ENCODE measurements around the gene AK9.
"Not testable (repeated sequence)": the region's sequence is repeated elsewhere in the genome, so short reads cannot be mapped to it uniquely, and the experiment has no call there.

AK9 gene

DNA sequence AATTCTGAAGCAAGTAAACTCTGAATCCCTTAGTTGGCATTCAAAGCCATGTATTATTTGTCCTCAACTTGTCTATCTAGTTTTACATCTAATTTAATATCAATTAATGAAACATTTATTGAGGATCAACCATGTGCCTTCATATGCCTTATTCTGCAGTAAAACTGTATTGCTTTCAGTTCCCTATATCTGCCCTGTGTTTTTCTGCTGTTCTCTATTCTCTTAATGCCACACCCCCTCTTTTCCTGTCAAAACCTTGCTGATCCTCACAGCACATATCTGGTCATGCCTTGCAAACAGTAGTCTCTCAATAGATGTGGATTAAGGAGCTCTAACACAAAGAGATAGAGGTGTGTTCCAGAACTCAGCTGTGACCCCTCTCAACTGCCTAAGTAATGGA is 2.1 kb upstream of the AK9 start:
- FAIRE-seq, result no peak

DNA sequence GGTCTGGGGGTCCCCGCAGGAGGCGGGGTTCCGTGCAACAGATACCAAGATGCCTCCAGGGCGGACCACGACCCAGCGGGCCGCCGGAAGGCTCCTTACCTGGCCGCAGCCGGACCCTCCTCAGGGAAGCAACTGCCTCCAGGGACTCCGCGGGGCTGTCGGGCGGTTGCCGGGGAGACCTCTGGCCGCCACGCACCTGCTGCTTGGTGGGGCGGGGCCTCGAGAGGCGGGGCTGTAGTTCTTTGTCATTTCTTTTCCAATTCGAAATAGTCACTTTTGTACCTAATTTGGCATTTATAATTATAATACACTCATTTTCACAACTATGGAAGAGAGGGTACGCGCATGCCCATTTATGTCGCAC is 647 bp downstream of the AK9 start:
- no peak for FAIRE-seq

DNA sequence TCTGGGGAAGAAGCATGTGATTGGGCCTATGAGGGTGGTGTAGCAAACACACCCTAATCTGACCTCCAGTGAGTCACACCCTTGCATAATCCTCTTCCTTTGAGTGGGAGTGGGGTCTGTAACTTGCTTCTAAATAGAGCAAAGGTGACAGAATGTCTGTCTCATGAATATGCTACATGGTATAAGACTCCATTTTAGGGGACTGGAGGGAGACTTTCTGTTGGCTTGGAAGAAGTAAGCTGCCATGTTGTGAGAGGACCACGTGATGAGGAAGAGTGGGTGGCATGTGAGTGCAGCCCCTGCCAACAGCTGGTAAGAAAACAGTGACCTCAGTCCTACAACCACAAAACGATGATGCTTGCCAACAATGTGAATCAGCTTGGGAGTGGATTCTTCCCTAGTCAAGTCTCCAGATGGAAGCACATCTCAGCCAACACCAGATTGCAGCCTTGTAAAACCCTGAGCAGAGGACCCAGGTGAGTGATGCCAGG is 3.7 kb downstream of the AK9 start:
- FAIRE-seq, result no peak

DNA sequence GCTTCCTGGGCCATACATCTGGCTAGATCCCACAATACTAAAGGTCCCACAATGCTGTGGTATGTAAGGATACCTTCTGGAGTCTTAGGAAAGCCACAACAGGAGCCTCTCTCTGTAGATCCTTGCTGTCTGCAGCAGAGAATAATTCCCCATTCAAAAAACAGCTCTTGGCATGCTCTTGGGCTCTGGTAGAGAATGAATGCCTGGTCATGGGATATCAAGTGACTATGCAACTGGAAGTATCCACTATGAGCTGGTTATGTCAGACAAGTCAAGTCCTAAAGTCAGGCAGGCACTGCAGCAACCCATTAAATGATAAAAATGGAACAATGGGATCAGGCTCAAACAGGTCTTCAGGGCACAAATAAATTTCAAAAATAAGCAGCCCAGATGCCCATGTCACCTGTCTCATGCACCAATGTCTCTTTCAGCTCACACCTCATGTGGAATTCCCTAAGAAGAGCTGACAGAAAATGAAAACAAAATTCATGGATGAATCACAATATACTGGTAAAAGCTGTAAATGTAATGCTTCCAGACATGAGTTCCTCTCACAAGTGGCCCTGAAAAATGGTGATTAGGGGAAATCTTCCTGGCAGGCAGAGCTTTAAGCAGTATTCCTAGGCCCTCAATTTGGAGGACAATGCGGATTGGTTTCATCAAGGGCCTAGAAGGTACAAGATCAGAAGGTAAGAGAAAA is 4.3 kb downstream of the AK9 start:
- FAIRE-seq, result no peak

DNA sequence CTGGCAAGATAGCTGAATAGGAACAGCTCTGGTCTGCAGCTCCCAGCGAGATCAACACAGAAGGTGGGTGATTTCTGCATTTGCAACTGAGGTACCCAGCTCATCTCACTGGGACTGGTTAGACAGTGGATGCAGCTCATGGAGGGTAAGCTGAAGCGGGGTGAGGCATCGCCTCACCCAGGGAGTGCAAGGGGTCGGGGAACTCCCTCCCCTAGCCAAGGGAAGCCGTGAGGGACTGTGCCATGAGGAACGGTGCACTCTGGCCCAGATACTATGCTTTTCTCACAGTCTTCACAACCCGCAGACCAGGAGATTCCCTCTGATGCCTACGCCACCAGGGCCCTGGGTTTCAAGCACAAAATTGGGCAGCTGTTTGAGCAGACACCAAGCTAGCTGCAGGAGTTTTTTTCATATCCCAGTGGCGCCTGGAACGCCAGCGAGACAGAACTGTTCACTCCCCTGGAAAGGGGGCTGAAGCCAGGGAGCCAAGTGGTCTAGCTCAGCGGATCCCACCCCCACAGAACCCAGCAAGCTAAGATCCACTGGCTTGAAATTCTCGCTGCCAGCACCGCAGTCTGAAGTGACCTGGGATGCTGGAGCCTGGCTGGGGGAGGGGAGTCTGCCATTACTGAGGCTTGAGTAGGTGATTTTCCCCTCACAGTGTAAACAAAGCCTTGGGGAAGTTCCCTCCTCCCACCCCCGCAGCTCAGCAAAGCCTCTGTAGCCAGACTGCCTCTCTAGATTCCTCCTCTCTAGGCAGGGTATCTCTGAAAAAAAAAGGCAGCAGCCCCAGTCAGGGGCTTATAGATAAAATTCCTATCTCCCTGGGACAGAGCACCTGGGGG is 12.1 kb downstream of the AK9 start:
- FAIRE-seq, result not testable (repeated sequence)

DNA sequence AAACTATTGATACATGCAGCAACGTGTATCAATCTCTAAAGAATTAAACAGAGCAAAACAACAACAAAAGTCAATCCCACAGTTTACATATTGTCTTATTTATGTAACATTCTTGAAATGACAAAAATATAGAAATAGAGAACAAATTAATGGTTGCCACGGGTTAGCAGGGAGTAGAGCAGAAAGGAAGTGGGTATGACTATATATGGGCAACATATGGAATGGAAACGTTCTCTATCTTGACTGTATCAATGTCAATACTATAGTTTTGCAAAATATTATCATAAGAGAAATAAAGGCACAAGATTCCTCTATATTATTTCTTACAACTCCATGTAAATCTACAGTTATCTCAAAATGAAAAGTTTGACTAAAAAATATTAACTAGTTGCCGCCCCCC is 12.8 kb downstream of the AK9 start:
- no peak for FAIRE-seq

DNA sequence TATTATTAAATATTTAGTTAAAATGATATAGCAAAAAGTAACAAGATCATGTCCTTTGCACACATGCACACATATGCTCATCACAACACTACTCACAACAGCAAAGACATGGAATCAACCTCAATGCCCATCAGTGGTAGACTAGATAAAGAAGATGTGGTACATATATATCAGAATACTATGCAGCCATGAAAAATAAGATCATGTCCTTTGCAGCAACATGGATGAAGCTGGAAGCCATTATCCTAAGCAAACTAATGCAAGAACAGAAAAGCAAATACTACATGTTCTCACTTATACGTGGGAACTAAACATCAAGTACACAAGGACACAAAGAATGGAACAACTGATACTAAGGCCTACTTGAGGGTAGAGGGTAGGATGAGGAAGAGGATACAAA is 14.3 kb downstream of the AK9 start:
- no peak for FAIRE-seq

DNA sequence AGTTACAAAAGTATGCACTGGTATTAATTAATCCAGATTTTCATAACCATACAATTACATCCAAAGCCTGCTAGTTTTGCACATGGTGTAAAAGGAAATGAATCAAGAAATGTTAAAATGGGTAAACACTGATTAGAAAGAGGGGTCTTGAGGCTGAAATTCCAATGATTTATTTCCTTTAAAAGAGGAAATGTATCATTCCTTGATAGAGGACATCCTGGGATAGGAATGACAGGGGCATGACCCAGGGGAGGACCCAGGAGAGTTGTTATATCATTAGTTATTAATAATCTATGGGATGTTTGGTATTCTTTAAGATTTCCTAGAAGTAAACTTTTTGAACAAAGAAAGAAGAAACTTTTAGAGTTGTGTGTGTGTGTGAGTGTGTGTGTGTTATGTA is 18.2 kb downstream of the AK9 start:
- FAIRE-seq, result no peak

DNA sequence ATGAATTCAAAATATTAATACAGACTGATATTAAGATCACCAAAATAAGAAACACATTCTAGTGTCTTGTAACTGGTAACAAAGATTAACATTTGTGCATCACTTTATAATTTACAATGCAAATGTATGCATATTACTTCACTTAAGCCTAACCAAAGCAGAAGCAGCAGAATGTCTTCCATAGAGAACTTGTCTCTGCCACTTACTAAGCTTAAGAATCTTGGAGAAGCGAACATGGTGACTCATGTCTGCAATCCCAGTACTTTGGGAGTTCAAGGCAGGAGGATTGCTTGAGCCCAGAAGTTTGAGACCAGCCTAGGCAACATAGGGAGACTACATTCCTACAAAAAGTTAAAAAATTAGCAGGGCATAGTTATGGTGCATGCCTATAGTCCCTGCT is 18.8 kb downstream of the AK9 start:
- FAIRE-seq, result no peak

DNA sequence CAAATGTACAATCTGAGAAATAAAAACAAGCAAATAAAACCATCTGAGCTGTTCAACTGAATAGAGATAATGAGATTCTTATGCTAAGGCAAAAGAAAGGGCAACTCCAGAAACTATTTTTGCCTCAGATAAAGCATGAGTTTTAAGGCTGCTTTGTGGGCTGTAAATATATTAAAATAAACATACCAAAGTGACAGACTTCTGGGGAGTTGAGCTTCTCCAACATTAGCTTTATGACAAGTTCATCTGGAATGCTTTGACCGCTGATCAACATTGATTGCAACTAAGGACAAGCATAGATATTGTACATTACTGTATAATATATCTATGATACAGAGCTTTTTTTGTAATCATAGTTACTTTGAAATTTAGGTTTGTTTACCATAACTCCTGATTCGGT is 19.3 kb downstream of the AK9 start:
- FAIRE-seq, result no peak

DNA sequence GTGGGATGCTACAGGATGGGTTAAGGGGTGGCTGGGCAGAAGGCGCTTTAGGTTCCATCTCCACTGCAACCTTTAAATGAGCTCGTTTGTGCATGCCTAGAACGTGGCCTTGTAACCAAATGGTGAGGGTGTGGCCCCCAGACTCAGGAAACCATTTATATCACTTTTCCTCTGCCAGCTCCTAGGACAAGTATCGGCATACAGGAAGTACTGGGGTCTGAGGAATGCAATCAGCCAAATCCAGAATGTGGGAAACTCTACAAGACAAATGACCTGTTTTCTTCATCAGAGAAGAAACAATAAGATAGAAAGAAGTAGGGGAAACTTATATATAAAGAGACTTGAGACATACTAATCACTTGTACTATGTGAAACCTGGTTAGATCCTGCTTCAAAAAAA is 21.2 kb downstream of the AK9 start:
- no peak for FAIRE-seq

DNA sequence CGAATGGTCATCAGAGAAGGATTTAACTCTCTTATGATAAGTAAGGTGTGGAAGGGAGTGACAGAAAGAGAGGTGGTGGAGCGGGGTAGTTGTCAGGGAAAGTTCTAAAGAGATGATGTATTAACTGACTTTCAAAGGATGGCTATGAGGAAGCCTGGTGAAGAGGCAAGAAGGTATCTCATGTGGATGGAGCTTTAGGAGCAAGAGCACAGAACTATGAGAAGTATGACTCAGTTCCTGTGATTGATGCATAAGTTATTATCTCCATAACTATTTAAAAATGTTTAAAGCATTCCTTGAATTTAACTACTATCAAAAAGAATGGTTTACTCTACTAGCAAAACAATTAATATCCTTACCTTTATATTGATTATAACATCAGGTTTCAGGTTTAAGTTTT is 28.8 kb downstream of the AK9 start:
- no peak for FAIRE-seq

DNA sequence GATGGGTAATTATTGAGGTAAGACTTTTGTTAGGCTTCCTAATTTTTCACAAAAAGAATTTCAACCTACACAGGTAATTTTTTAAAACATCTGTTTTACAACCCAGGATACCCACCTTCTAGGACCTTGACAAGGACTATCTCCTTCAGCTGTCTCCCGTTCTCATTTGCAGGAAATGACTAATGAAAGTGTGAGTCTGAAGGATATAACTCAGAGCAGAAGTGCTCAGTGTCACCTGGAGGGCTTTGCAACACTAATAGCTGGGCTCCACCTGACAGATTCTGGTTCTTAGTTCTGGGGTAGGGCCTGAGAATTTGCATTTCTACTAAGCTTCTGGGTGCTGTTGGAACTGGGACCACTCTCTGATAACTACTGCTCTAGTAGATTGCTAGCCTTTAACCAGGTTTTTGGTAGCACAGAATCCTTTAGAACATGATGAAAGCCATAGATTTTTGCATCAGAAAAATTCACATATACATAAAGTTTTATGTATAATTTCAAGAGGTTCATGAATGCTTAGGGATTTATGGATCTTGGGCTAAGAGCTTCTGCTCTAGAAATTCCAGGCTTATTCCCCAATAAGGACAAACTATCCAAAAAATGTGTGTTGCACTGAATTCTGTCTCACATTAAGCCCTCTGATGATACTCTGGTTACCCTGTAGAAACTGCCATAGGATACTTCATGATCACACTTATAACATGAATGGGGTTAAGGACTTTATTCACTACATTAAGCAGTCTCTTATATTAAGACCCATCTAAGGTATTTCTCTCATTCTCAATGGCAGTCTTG is 30.3 kb downstream of the AK9 start:
- FAIRE-seq, result no peak

DNA sequence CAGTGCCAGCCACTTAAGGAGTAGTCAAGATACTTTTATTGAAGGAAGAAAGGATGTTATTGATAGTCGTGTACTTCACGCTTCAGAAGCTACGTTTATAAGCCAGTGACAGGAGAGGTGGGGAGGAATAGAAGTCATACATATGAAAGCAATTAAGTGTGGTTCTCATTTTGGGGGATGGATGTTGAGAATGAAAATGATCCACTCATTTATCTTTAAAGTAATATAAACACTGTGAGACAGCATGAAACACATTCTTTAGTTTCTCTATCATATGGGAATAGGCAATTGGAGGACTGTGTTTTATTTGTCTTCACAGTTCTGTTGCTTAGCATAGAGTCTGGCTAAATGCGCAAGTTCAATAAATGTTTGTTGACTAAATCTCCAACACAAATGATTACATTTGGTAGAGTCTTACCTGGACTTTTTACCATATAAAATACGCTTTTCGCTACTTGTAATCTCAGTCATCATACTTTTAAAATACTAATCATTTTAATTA is 35.2 kb downstream of the AK9 start:
- FAIRE-seq, result no peak

DNA sequence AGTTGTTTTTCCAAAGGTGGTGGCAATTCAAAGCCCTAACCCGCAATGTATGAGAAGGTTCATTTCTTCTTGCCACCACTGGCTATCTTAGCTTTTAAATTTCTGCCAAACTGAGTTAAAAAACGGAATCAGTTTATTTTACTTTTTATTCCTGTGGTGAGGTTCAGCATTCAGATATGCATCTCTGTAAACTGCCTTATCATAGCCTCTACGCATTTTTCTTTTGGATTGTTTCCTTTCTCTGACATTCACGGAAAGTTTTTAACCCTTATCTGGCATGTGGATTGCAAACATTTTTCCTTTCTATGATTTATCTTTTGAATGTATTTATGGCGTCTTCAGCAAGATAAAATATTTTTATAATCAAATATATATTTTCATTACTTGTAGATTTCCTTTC is 37.7 kb downstream of the AK9 start:
- FAIRE-seq, result no peak

DNA sequence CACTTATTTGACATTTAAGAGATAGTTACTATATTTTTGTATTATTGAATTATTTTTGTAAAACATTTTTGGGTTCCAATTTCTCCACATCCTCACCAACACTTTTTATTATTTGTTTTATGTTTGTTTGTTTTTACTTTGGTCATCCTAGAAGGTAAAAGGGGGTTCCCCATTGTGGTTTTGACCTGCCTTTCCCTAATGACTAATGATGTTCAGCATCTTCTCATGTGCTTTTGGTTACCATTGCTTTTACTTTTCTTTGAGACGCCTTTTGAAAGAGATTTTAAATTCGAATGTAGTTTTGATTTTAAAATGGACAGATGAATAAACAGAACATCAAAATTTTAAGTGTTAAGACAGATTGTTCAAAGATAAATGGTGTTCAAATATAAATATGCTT is 46.9 kb downstream of the AK9 start:
- no peak for FAIRE-seq

DNA sequence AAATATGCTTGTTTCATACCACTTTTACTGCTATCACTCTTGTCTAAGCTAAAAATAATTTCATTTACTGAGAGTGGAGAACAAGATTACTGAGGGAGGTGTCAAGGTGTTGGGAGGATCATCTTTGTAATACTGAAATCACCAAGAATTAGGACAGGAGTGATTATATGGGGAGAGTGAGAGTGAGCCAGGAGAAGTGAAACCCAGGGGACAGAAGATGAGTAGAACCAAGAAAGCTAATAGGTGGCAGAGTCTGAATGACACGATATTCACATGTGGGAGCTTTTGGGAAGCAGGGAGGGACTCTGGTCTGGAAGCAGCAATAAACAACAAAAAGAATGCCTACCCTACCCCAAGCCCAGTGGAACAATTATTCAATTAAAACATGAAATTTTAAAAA is 58.6 kb downstream of the AK9 start:
- FAIRE-seq, result no peak

DNA sequence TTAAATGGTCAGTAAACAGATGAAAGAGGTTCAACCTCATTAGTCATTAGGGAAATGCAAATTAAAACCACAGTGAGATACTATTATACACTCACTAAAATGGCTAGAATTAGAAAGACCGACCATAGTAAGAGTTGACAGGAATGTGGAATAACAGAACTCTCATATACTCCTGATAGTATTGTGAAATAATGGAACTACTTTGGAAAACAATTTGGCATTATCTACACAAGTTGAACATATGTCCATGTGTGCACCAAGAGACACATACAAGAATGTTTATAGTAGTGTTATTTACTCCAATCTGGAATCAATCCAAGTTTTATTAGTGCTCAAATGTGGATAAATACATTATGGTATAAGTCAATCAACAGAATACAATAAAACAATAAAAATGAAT is 59.6 kb downstream of the AK9 start:
- no peak for FAIRE-seq

DNA sequence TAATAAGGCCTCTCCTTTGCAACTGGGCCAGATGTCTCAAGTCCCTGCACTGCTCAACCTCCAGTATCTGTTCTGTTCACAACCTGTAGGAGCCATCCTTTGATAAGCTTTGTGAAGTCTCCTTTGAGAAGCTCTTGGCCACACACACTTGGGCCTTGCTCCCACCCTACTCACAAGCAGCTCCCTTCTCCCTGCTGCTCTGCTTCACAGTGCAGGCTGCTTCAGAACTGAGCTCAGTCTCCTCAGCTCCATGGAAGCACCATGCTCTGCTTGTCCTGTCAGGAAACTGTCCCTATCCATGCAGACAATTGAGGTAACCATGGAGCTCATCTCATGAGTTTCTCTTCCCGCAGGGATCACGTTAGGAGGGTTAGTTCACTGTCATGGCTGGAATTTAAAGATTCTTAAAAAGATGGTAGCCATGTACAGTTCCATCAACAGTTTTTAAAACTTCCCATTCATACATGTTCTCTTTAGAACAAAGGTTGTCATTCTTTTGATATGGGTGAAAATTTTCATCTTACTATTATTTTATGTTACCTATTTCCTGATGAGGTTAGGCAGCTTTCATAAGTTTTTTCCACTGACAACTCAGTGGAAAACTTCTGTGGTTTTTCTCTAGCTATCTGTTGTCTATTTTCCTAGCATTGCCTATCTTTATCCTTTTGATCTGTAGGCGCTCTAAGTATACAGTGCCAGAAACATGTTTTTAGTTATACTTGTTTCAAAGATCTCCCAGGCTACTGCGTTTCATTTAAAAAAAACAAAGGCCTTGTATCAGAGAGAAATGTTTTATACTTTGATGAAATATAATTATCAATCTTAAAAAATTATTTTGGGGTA is 62.6 kb downstream of the AK9 start:
- no peak for FAIRE-seq

DNA sequence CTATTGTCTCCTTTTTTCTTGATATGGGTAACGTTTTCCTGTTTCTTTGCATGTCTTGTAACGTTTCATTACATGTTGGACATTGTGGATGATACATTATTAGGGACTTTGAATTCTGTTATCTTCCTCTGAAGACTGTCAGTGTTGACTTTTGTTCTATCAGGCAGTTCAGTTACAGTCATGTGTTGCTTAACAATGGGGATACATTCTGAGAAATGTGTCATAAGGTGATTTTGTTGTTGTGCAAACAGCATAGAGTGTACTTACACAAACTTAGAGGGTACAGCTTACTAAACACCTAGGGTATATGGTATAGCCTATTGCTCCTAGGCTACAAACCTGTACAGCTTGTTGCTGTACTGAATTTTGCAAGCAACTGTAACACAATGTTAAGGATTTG is 64.7 kb downstream of the AK9 start:
- no peak for FAIRE-seq

DNA sequence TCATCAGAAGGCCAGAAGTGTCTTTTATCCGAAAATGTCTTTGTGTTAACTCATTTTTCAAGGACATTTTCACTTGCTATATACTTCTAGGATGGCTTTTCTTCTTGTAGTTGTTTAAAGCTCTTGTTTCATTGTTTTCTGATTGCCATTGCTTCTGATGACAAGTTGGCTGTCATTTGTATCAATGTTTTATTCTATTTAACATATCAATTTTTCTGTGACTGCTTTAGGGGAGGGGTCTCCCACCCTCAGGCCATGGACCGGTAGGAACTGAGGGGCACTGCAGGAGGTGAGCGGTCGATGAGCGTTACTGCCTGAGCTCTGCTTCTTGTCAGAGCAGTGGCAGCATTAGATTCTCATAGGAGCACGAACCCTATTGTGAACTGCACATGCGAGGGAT is 65.8 kb downstream of the AK9 start:
- no peak for FAIRE-seq

DNA sequence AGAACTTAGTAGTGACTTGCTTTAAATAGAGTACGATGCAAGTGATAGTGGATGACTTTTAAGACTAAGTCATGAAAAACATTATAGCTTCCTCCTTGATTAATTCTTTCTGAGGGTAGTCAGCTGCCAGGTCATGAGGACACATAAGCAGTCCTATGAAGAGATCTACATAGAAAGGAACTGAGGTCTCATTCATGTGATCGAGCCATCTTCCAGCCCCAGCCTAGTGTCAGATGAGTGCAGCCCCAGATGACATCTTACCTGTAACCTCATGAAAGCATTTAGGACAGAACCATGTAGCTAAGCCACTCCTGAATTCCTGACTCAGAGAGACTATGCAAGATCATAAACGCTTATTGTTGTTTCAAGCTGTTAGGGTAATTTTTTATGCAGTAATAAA is 67.7 kb downstream of the AK9 start:
- no peak for FAIRE-seq

DNA sequence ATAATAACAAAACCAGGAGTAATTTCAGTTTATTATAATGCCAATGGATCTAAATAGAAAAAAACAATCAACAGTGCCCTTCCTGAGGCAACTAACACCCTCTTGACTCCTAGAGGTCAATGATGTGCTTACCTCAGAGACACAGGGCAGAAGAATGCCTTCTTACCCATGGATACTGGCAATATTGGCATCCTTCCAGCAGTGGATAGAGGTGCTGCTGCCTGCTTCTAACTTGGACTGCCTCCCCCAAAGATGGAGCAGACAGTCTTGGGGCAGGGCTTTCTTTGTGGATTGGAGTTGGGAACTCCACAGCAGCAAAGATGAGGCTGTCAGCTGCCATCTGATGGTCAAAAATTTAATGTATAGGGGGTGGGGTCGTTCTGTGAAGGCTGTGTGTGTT is 78.7 kb downstream of the AK9 start:
- FAIRE-seq, result no peak
